CD14-positive monocyte (primary cell): Measurements from ENCODE around the gene SAP30L. TPM values are rescaled to one million over a fixed set of nuclear protein-coding genes. Genes with fewer than 3 reads are reported as not detected.
A peak's percentile ranks its signal among the peaks of the same experiment; 100 is the strongest.

Source experiments
- DNase-seq, 3 donors: peaks; one replicate each; pipeline ENCODE4 v3.0.0-alpha.2; 2011 to 2022
- H2AFZ ChIP-seq: 2 replicates; pipeline ENCODE4 v1.6.0; 2012; ENCODE audit warnings: mild to moderate bottlenecking, low read depth, low read length, inconsistent platforms; ENCODE audit not compliant: insufficient read depth, poor library complexity, severe bottlenecking
- H3K27ac ChIP-seq, 2 donors: 1 replicate in 1 of 2; 2 replicates in 1 of 2; pipeline ENCODE4 v1.5.1; 2012 to 2013; ENCODE audit warnings: low read length in 2 of 2, control low read depth in 1 of 2, inconsistent platforms in 1 of 2, low read depth in 1 of 2, mild to moderate bottlenecking in 1 of 2
- H3K27me3 ChIP-seq, 2 donors: one replicate each; pipeline versions ENCODE4 v1.6.0 to v1.6.1; 2011 to 2013; ENCODE audit warnings: low read length in 2 of 2; ENCODE audit not compliant: control insufficient read depth in 2 of 2, insufficient read depth in 2 of 2
- H3K36me3 ChIP-seq, 2 donors: replicated peaks in 1 of 2; 1 replicate in 1 of 2; 2 replicates in 1 of 2; pipeline versions ENCODE4 v1.5.1 to v1.6.1; 2012 to 2013; ENCODE audit warnings: low read length in 2 of 2, control low read depth in 1 of 2, inconsistent platforms in 1 of 2, mild to moderate bottlenecking in 1 of 2; ENCODE audit not compliant: insufficient read depth in 2 of 2, control insufficient read depth in 1 of 2
- H3K4me1 ChIP-seq, 2 donors: 1 replicate in 1 of 2; 2 replicates in 1 of 2; pipeline versions ENCODE4 v1.5.1 to v1.6.1; 2012 to 2013; ENCODE audit warnings: low read length in 2 of 2, control low read depth in 1 of 2, inconsistent platforms in 1 of 2, mild to moderate bottlenecking in 1 of 2, moderate library complexity in 1 of 2; ENCODE audit not compliant: insufficient read depth in 2 of 2, control insufficient read depth in 1 of 2
- H3K4me2 ChIP-seq: replicated peaks from 2 replicates; pipeline ENCODE3; 2012; ENCODE audit warnings: low read length, moderate library complexity, mild to moderate bottlenecking; ENCODE audit not compliant: poor library complexity, severe bottlenecking; ENCODE audit errors: extremely low read depth
- H3K4me3 ChIP-seq, 3 experiments: fragments of 200-600 bp in 1 of 3; sonication (generic) in 1 of 3; replicated peaks in 1 of 3; 1 replicate in 2 of 3; 2 replicates in 1 of 3; pipeline ENCODE4 v1.5.1; 2011 to 2013; ENCODE audit warnings: low read length in 3 of 3, mild to moderate bottlenecking in 3 of 3, control low read depth in 2 of 3, low read depth in 2 of 3, inconsistent platforms in 1 of 3, moderate library complexity in 1 of 3
- H3K79me2 ChIP-seq: 2 replicates; pipeline ENCODE4 v1.6.0; 2012; ENCODE audit warnings: mild to moderate bottlenecking, control low read depth, inconsistent platforms, low read length, moderate library complexity; ENCODE audit not compliant: insufficient read depth
- H3K9ac ChIP-seq: 2 replicates; pipeline ENCODE4 v1.6.0; 2017; ENCODE audit warnings: low read length, mild to moderate bottlenecking; ENCODE audit not compliant: insufficient read depth, poor library complexity, severe bottlenecking
- H3K9me3 ChIP-seq, 2 donors: replicated peaks in 1 of 2; 1 replicate in 1 of 2; 2 replicates in 1 of 2; pipeline versions ENCODE4 v1.5.1 to v1.6.1; 2012 to 2013; ENCODE audit warnings: low read length in 2 of 2, control low read depth in 1 of 2; ENCODE audit not compliant: control insufficient read depth in 1 of 2, insufficient read depth in 1 of 2
- H4K20me1 ChIP-seq: 2 replicates; pipeline ENCODE4 v1.6.0; 2012; ENCODE audit warnings: mild to moderate bottlenecking, low read length, control low read depth, moderate library complexity; ENCODE audit not compliant: insufficient read depth
- H3K27ac Mint-ChIP-seq, 7 donors: one replicate each; pipeline ENCODE4 v1.8.0; 2020; ENCODE audit warnings: mild to moderate bottlenecking in 7 of 7, mixed read lengths in 7 of 7, moderate library complexity in 6 of 7, inconsistent platforms in 2 of 7
- H3K27me3 Mint-ChIP-seq, 3 donors: one replicate each; pipeline ENCODE4 v1.8.0; 2021 to 2022; ENCODE audit warnings: low read depth in 3 of 3, mild to moderate bottlenecking in 3 of 3, mixed read lengths in 3 of 3, moderate library complexity in 3 of 3, inconsistent platforms in 1 of 3
- H3K36me3 Mint-ChIP-seq, 2 donors: one replicate each; pipeline ENCODE4 v1.8.0; 2020; ENCODE audit warnings: mixed read lengths in 2 of 2, inconsistent platforms in 1 of 2, mild to moderate bottlenecking in 1 of 2
- H3K4me1 Mint-ChIP-seq: one replicate; pipeline ENCODE4 v1.8.0; 2020; ENCODE audit warnings: mild to moderate bottlenecking, mixed read lengths
- H3K4me3 Mint-ChIP-seq, 2 donors: one replicate each; pipeline ENCODE4 v1.8.0; 2020; ENCODE audit warnings: mild to moderate bottlenecking in 2 of 2, mixed read lengths in 2 of 2, moderate library complexity in 1 of 2
- H3K9me3 Mint-ChIP-seq, 7 donors: one replicate each; pipeline ENCODE4 v1.8.0; 2020 to 2022; ENCODE audit warnings: mixed read lengths in 7 of 7, mild to moderate bottlenecking in 6 of 7, moderate library complexity in 6 of 7, inconsistent platforms in 2 of 7
- CTCF ChIP-seq: fragments of 200-600 bp; IDR thresholded peaks from one replicate; pipeline ENCODE4 v1.8.0; 2022; ENCODE audit warnings: antibody characterized with exemption, mild to moderate bottlenecking
- WGBS: methylation state at CpG from one replicate; pipeline ENCODE4 v1.1.5; 2013; ENCODE audit warnings: missing lambda C conversion rate; ENCODE audit not compliant: insufficient coverage; 5-methylcytosine and 5-hydroxymethylcytosine counted together
- intact Hi-C, 2 donors: fragments of 100-400 bp; cut with micrococcal nuclease; formaldehyde crosslinking; loops; one replicate each; pipeline versions ENCODE4 v1.15.0 to v1.15.1; 2023
- polyA plus RNA-seq, 3 donors: library from polyadenylated mRNA; depleted of rRNA in 1 of 3; unstranded in 2 of 3; stranded (reverse) in 1 of 3; fragments of 300-500 nt in 2 of 3; fragments of >200 nt in 1 of 3; fragmentation: Illumina TruSeq in 2 of 3; gene quantifications; 1 replicate in 2 of 3; 2 replicates in 1 of 3; pipeline ENCODE4 v1.2.3, GENCODE V29; 2012 to 2021

SAP30L gene
- polyA plus RNA-seq, 3 donors: 21.1 to 36.1 (median 29.4) TPM

DNA sequence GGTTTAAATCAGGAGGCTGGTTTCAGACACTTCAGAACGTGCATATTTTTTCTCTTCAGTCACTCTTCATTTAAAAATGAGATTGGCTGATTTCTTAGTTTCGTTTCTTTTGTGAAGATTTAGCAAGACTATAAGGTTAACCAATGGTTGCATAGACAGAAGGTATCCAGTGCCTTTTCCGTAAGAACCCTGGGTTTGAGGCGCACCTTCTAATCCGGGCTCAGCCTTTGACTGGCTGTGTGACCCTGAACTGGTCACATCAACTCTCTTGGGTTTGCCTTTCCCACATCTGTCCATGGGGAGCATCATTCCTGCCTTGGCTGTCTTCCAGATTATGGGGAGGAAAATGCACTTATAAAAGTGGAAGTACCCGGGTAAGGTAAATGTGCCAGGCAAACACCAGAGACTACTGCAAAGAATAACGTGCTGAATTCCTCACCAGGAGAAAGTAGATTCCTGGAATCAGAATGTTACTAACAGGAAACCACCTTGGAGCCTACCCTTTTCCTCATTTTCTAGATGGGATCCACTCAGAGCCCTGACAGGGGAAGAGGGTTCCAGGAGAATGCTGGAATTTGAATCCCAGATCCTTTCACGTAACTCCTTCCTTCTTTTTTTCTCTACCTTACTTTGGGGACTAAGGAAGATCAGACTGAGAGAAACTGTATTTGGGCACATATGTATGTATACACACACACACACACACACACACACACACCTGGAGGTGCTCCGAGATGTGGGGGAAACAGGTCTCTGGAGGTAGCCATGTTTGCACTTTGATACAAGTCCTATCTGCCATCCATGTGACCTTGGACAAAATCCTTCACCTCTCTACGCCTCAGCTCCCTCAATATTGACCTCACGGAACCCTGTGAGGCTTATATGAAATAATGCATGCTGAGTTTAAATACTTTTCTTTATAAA is 25.4 kb downstream of the SAP30L start:
- H3K36me3 Mint-ChIP-seq: peaks cover 3 to 9% of the 10 kb centered on the region in 2 donors
- Histone ChIP-seq H3K4me3 (no peak overlapping the region), H3K79me2 (no peaks in the 10 kb centered on the region), H3K4me2 (no peak overlapping the region), H2AFZ (no peak overlapping the region), H4K20me1 (no peaks in the 10 kb centered on the region), H3K27me3 (peaks cover 63 to 76% of the 10 kb centered on the region in 2 donors), H3K36me3 (no peaks in the 10 kb centered on the region), H3K9ac (no peak overlapping the region), H3K27ac (no peak overlapping the region), H3K4me1 (peaks cover 7% of the 10 kb centered on the region in 2 donors), H3K9me3 (peaks cover 0 to 40% of the 10 kb centered on the region in 2 donors)
- peaks cover 0 to 15% (median 7%) of the 10 kb centered on the region in 7 donors for H3K9me3 Mint-ChIP-seq
- WGBS: 18% methylated on average over 3 of the region's 11 CpGs
- H3K27me3 Mint-ChIP-seq: peaks cover 72 to 85% (median 82%) of the 10 kb centered on the region in 3 donors
- TF ChIP-seq CTCF: no peak
- H3K4me1 Mint-ChIP-seq: peaks cover 40% of the 10 kb centered on the region
- intact Hi-C loops: no loop called here
- no peak for DNase-seq
- H3K27ac Mint-ChIP-seq: no peak overlapping the region
- H3K4me3 Mint-ChIP-seq: peak overlapping the region in 1 of 2 donors; percentile 80

DNA sequence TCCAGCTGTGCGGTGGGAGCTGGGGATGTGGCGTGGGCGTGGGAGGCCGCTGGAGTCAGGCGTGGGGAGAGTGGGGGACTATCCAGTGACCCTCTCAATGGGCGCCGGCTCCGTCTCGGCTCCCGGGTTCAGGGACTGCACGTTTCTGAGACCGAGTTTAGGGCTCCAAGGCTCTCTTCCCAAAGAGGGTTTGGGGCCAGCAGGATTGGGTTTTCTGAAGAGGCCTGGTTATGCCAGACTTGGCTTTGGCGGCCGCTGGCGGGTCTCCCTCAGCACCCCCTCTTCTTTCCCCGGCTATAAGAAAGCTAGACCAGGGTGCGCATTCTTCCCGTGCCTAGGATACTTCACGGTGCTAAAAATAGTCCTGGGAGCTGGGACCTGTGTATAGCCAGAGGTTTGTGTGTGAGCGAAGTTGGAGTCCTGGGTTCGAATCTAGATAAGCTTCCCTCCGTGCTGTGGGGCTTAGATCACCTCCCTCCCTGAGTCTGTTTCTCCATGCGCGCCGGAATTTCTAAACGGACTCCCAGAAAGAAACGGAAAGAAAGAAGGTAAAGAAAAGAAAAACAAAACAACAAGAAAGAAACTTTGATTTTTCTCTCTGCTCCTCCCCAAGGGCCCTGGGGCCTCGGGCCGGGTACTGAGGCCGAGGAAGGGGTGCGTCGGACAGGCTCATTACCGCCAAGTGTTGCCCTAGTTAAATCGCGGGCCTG is 27.2 kb downstream of the SAP30L start:
- Histone ChIP-seq H3K79me2 (no peaks in the 10 kb centered on the region), H3K36me3 (no peaks in the 10 kb centered on the region), H3K4me2 (no peak overlapping the region), H2AFZ (no peak overlapping the region), H3K4me3 (no peak overlapping the region), H3K27ac (no peak overlapping the region), H3K9ac (no peak overlapping the region), H4K20me1 (no peaks in the 10 kb centered on the region), H3K27me3 (peaks cover 80 to 94% of the 10 kb centered on the region in 2 donors), H3K4me1 (peaks cover 10 to 24% of the 10 kb centered on the region in 2 donors), H3K9me3 (peaks cover 0 to 56% of the 10 kb centered on the region in 2 donors)
- no peak for DNase-seq
- peaks cover 90 to 98% (median 95%) of the 10 kb centered on the region in 3 donors for H3K27me3 Mint-ChIP-seq
- H3K36me3 Mint-ChIP-seq: peaks cover 6 to 9% of the 10 kb centered on the region in 2 donors
- H3K4me1 Mint-ChIP-seq: peaks cover 52% of the 10 kb centered on the region
- peak overlapping the region in 1 of 7 donors; percentile 4 for H3K27ac Mint-ChIP-seq
- no peak for TF ChIP-seq CTCF
- WGBS: 14% methylated on average over 13 of the region's 35 CpGs
- peaks cover 0 to 24% (median 11%) of the 10 kb centered on the region in 7 donors for H3K9me3 Mint-ChIP-seq
- intact Hi-C loops: no loop called here
- H3K4me3 Mint-ChIP-seq: peak overlapping the region in 1 of 2 donors; percentile 81
